Tibial nerve (tissue), 3 donors: ENCODE measurements around the gene CLEC18C.
"Not testable (repeated sequence)": the region's sequence is repeated elsewhere in the genome, so short reads cannot be mapped to it uniquely, and the experiment has no call there.

ENCODE experiments used
- POLR2A ChIP-seq, 2 donors: fragments of 450-650 bp; IDR thresholded peaks; one replicate each; pipeline ENCODE4 v1.6.1; 2017; ENCODE audit warnings: antibody characterized with exemption in 2 of 2, mild to moderate bottlenecking in 2 of 2, moderate library complexity in 2 of 2
- TF ChIP-seq, protein P1 (sequence below), 5 experiments: fragments of 200-600 bp in 3 of 5; fragments of 450-650 bp in 2 of 5; sonication (generic) in 3 of 5; IDR thresholded peaks; one replicate each; pipeline ENCODE4 v1.5.1; 2016 to 2019; ENCODE audit warnings: antibody characterized with exemption in 5 of 5, mild to moderate bottlenecking in 3 of 5, moderate library complexity in 2 of 5

DNA sequence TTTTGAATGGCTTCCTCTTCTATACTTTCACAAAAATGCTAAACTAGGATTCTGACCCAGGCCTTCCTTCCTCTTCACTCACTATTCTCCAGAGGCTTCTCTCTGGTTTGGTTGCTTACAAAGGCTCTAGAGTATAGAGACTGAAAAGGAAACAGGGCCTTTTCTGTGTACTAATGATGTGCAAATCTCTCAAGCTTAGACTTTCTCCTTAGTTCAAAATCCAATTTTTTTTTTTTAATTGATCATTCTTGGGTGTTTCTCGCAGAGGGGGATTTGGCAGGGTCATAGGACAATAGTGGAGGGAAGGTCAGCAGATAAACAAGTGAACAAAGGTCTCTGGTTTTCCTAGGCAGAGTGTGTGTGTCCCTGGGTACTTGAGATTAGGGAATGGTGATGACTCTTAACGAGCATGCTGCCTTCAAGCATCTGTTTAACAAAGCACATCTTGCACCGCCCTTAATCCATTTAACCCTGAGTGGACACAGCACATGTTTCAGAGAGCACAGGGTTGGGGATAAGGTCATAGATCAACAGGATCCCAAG, 50.5 kb downstream of the CLEC18C start:
- TF ChIP-seq, protein P1, sequence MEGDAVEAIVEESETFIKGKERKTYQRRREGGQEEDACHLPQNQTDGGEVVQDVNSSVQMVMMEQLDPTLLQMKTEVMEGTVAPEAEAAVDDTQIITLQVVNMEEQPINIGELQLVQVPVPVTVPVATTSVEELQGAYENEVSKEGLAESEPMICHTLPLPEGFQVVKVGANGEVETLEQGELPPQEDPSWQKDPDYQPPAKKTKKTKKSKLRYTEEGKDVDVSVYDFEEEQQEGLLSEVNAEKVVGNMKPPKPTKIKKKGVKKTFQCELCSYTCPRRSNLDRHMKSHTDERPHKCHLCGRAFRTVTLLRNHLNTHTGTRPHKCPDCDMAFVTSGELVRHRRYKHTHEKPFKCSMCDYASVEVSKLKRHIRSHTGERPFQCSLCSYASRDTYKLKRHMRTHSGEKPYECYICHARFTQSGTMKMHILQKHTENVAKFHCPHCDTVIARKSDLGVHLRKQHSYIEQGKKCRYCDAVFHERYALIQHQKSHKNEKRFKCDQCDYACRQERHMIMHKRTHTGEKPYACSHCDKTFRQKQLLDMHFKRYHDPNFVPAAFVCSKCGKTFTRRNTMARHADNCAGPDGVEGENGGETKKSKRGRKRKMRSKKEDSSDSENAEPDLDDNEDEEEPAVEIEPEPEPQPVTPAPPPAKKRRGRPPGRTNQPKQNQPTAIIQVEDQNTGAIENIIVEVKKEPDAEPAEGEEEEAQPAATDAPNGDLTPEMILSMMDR (IDR thresholded peaks at IDR 0.05): not testable (repeated sequence)
- not testable (repeated sequence) for TF ChIP-seq POLR2A (IDR thresholded peaks at IDR 0.05)
